ENCODE results near the gene KCND1. TPM values are rescaled to one million over a fixed set of nuclear protein-coding genes. Genes with fewer than 3 reads are reported as not detected.

The KCND1 gene
- total and polyA plus RNA-seq, 10 of the 15 experiments (the other 5 are each of a cell fraction or from before 2014, with no cell fraction given): 0.02 to 1.0 (median 0.39) TPM

- intact Hi-C loops (cut with micrococcal nuclease; ENCODE audit: unreplicated experiment): no loop called here
- POLR2A ChIA-PET: interaction anchor here (0.5 kb wide), 1 partner anchor 16 kb away, joined by 5 read pairs; no protein-coding TSS in a partner anchor
- H3K9ac ChIP-seq (ENCODE audit: control insufficient read depth, insufficient read depth, low read length): no peak overlapping the region
- 54% methylated on average over 2 of the region's 2 CpGs for WGBS (ENCODE audit: insufficient coverage, insufficient replicate concordance, low lambda C conversion rate, missing lambda C conversion rate)
- H3K9me3 ChIP-seq (replicated peaks; ENCODE audit: control insufficient read depth, insufficient read depth, low read length): no peaks in the 10 kb centered on the region; the same call in 2 of the 3 replicates
- H3K79me2 ChIP-seq (ENCODE audit: control insufficient read depth, insufficient read depth, low read length): no peaks in the 10 kb centered on the region
- no peak overlapping the region for H3K4me2 ChIP-seq (ENCODE audit: control insufficient read depth, insufficient read depth)
- SMC1A ChIA-PET (ENCODE audit: uncharacterized antibody, unreplicated experiment): no interaction called here
- ATAC-seq (no peak), DNase-seq (ENCODE audit: low read depth, low spot score) (no peak), FAIRE-seq (no peak)
- H3K4me3 ChIP-seq: no peak overlapping the region
- H3K36me3 ChIP-seq (ENCODE audit: control insufficient read depth in 2 of 2, insufficient read depth in 2 of 2, low read length in 1 of 2): no peaks in the 10 kb centered on the region; a peak in 3 of 4 replicates
- TF ChIP-seq SPI1 (IDR thresholded peaks at IDR 0.05; ENCODE audit: borderline replicate concordance, insufficient read depth, low read depth, low read length): no peak
- TF ChIP-seq PAX5 (IDR thresholded peaks at IDR 0.05; ENCODE audit: borderline replicate concordance, low read depth, low read length): no peak
- TF ChIP-seq MEF2B (IDR thresholded peaks at IDR 0.05; ENCODE audit: partially characterized antibody, poor library complexity, severe bottlenecking): no peak
- TF ChIP-seq MTA2 (IDR thresholded peaks at IDR 0.05; ENCODE audit: low read depth): no peak
- TF ChIP-seq, protein P1, sequence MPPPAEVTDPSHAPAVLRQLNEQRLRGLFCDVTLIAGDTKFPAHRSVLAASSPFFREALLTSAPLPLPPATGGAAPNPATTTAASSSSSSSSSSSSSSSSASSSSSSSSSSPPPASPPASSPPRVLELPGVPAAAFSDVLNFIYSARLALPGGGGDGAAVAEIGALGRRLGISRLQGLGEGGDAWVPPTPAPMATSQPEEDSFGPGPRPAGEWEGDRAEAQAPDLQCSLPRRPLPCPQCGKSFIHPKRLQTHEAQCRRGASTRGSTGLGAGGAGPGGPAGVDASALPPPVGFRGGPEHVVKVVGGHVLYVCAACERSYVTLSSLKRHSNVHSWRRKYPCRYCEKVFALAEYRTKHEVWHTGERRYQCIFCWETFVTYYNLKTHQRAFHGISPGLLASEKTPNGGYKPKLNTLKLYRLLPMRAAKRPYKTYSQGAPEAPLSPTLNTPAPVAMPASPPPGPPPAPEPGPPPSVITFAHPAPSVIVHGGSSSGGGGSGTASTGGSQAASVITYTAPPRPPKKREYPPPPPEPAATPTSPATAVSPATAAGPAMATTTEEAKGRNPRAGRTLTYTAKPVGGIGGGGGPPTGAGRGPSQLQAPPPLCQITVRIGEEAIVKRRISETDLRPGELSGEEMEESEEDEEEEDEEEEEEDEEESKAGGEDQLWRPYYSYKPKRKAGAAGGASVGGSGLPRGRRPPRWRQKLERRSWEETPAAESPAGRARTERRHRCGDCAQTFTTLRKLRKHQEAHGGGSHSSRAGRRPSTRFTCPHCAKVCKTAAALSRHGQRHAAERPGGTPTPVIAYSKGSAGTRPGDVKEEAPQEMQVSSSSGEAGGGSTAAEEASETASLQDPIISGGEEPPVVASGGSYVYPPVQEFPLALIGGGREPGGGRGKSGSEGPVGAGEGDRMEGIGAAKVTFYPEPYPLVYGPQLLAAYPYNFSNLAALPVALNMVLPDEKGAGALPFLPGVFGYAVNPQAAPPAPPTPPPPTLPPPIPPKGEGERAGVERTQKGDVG (CRISPR knock-in tag; IDR thresholded peaks at IDR 0.05): no peak
- no peak for TF ChIP-seq ZNF384 (IDR thresholded peaks at IDR 0.05; ENCODE audit: borderline replicate concordance, low read depth, low read length)
- TF ChIP-seq, protein P2, sequence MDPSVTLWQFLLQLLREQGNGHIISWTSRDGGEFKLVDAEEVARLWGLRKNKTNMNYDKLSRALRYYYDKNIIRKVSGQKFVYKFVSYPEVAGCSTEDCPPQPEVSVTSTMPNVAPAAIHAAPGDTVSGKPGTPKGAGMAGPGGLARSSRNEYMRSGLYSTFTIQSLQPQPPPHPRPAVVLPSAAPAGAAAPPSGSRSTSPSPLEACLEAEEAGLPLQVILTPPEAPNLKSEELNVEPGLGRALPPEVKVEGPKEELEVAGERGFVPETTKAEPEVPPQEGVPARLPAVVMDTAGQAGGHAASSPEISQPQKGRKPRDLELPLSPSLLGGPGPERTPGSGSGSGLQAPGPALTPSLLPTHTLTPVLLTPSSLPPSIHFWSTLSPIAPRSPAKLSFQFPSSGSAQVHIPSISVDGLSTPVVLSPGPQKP (IDR thresholded peaks at IDR 0.05; ENCODE audit: low read depth, low read length): no peak
- no peaks in the 10 kb centered on the region for H3K27me3 ChIP-seq (replicated peaks in 1 of 2; ENCODE audit: control insufficient read depth in 2 of 2, insufficient read depth in 2 of 2, low read length in 1 of 2)
- no TSS peak for BruUV-seq (replicated peaks)
- H3K4me1 ChIP-seq (ENCODE audit: control insufficient read depth, insufficient read depth, low read length): peaks cover 5% of the 10 kb centered on the region
- in situ Hi-C loops (cut with MboI): no loop called here
- CTCF ChIA-PET: interaction anchor here (1.1 to 1.4 kb wide), 2 partner anchors 17 to 67 kb away, joined by 3 read pairs; no protein-coding TSS in a partner anchor
- no peak overlapping the region for H2AFZ ChIP-seq (ENCODE audit: control insufficient read depth, low read depth, low read length)
- RAD21 ChIA-PET (ENCODE audit: unreplicated experiment): no interaction called here
- no peaks in the 10 kb centered on the region for H4K20me1 ChIP-seq (ENCODE audit: control insufficient read depth, insufficient read depth)
- no peak overlapping the region for H3K27ac ChIP-seq (ENCODE audit: control insufficient read depth, insufficient read depth)
Measured at GRCh38 chrX:48974574-48974973, 2.9 kb upstream of the KCND1 start.

Measured in GM12878 (cell line).